Activated CD8-positive, alpha-beta memory T cell treated with anti-CD3 and anti-CD28 coated beads for 36 hours (primary cell): Measurements from ENCODE around the gene AGA. TPM values are rescaled to one million over a fixed set of nuclear protein-coding genes. Genes with fewer than 3 reads are reported as not detected.

ENCODE experiments used
- CTCF ChIA-PET: fragments of 350-600 bp; sonication (Branson Sonifier 250); formaldehyde crosslinking; loops from one replicate; lab custom pipeline; 2021; ENCODE audit warnings: antibody characterized with exemption; lab: Charles Lee
- POLR2A ChIA-PET: fragments of 350-600 bp; sonication (Branson Sonifier 250); formaldehyde crosslinking; loops from one replicate; lab custom pipeline; 2021; ENCODE audit warnings: antibody characterized with exemption; lab: Charles Lee
- total RNA-seq, 2 experiments: library from RNA; stranded (reverse); gene quantifications; one replicate each; pipeline ENCODE4 v1.2.3, GENCODE V29; 2021

Gene AGA
- total RNA-seq: 10 to 100 TPM; 17.1 to 17.9 TPM

DNA sequence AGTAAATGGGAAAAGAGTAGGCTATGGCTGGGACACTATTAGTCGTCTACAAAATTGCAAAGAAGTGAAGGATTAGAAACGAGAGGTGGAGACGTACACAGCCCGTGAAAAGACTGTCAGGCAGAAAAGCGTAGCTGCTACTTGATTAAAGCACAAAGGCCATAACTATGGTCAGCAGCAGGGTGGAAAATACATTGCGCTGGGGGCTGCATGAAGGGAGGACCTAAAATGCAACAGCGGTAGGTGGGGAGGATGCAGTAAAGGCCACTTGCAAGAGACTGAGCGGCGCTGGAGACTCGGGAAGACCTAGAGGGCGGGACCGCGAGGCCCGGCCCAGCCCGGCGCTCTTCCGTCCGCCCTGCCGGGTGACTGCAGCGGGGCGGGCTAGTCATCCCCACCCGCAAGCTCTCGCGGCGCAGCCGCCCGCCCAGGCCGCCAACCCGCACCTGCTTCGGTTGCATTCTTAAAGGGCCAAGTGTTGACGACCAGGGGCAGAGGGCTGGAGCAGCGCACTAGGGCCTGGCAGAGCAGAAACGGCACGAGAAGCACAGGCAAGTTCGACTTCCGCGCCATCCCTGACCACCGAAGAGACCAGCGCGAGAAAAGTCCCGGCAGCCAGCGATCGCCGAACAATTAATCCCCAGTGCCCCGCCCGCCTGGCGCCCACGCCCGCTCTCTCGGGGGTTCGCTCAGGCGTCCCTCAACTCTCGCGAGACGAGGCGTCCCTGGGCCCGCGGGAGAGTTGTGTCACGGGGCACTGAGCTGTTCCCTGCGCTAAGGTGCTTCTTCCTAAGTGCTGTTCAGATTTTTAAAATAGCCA lies at the start of gene AGA:
AGA (minus strand) TSS at position 635 of the 820 bp plus-strand sequence; CDS start at position 573, 62 bp downstream.
- ChIA-PET CTCF (interaction anchor here (1.1 to 1.5 kb wide), 2 partner anchors 38 to 192 kb away, joined by 3 to 4 read pairs; no protein-coding TSS in a partner anchor), POLR2A (interaction anchor here (0.8 to 2.2 kb wide), 2 partner anchors 21 to 133 kb away, joined by 4 to 16 read pairs; partner anchors contain the start of gene NEIL3)

DNA sequence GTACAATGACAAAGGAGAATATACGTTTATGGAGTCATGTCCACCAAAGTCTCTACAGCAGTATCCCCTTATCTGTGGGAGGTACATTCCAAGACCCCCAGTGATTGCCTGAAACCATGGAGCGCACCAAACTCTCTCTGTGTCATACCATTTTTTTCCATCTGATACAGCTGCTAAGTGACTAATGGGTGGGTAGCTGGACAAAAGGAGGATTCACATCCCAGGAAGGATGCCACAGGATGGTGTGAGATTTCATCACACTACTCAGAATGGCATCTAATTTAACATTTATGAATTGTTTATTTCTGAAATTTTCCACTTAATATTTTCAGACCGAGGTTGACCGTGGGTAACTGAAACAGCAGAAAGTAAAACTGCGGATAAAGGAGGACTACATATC lies 49.8 kb upstream of the AGA start:
- POLR2A ChIA-PET: no interaction called here
- CTCF ChIA-PET: no interaction called here

DNA sequence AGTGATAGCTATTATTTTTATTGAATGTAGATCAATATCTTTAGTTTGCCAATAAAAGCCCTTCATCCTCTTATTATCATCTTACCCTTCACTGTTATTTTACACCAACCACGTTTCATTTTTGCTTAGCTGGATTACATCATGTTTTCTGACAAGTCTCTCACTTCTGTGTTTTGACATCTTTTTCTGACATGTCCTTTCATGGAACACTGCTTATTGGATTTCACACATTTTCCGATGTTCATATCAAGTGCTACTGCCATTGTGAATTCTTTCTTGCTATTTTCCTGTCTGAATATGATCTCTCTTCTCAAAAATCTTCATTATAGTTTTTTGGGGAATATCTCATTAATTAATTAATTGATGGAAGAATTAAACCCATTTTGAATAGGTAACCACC lies 48.5 kb upstream of the AGA start:
- ChIA-PET POLR2A (no interaction called here), CTCF (no interaction called here)

DNA sequence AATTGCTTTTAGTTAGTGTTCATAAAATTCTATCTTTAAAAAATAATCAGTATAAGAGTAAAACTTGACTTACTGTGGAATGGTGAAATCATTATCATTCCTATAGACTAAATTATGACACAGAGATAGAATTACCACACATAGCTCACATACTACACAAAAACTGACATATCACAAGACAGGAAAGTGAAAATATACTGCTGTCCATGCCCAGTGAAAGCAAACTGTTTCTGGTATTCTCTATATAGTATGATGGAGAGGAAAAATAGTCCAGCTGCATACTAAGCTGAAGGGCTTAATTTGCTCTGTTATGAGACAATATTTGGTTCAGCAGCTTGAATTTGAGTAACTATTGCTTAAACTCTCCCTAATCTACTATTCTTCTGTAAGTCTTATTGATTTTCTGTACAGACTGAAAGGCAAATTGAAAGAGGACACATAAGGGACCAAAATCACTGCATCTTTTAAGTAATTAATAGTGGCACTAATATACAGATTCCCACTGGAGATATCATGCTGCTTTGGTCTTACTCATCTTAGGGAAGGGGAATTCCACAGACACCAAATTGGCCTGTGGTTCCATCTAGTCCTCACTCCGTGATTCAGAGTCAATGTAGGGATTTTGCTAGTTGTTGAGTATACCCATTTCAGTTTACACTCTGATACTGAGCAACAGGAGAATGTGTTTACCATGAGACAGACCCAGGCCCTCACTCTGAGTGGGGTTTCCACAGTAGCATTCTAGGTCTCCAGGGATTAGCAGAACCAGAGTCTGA lies 47.4 kb upstream of the AGA start:
- ChIA-PET CTCF (no interaction called here), POLR2A (no interaction called here)

DNA sequence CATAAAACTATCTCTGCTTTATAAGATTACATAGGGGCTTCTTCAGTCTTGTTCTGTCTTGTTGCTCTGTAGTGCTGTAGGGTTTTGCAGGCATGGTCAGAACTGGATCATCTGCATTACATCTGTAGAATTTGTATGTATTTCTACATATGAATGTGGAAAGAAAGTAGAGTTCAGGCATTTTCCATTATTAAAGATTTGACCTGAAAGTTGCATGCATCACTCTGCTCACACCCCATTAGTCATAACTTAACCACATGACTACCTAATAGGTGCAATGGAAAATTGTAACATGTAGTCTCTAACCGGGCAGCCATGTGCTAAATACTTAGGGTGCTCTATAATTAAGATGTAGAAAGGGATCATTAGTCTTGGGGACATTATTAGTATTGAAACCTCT lies 45.7 kb upstream of the AGA start:
- POLR2A ChIA-PET: no interaction called here
- CTCF ChIA-PET: no interaction called here

DNA sequence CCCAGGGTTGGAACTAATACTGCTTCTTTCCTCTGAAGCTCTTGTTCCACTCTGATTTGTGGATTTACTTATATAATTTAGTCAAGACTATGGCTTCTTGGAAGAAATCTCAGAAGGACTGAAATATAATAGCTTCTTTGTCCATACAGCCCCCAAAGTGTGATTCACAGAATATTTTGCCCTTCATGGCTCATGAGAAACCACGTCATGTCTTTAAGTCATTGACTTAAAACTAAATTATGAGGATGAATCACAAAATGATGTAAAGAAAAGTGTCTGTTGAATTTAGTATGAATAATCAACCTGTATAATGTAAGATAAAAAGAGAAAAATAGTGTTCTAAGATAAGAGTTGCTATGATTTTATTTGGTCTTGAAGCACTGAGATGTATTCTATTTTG lies 43.3 kb upstream of the AGA start:
- POLR2A ChIA-PET: no interaction called here
- CTCF ChIA-PET: no interaction called here

DNA sequence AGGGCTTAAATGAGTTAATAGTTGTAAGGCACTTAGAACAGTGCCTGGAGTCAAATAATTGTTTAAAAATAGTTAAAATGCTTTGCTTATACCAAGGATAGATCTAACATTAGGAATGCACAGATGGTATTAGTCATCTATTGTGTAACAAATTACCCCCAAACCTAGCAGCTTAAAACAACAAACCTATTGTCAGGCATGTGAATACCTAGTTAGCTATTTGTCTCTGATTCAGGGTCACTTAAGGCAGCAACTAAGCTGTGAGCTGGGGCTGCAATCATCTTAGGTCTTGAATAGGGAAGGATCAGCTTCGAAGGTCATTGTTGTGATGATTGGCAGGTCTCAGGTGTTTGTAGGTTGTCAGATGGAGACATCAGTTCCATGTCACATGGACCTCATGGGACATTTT lies 42.4 kb upstream of the AGA start:
- CTCF ChIA-PET: no interaction called here

DNA sequence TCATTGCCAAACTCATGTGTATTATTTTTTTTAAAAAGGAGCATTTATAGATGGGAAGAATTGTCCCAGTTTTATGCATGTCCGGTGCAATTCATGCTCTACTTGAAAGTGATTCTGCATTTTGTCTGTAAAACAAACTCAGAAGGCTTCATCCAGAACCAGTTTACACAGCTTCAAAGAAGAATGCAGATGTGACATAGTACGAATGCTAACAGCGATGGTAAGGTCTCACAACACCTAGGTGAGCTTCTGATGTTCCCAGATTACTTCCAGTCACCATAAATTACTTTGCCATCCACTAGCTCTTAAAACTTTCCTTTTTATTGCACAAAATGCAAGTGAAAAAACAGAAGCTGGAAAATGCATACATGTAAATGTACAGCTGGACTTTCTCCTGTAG lies 41.5 kb upstream of the AGA start:
- ChIA-PET POLR2A (no interaction called here), CTCF (interaction anchor here (0.6 kb wide), 1 partner anchor 145 kb away, joined by 3 read pairs; no protein-coding TSS in a partner anchor)

More for the DNA sequence above, 42.4 kb upstream of the AGA start:
- POLR2A ChIA-PET: no interaction called here

DNA sequence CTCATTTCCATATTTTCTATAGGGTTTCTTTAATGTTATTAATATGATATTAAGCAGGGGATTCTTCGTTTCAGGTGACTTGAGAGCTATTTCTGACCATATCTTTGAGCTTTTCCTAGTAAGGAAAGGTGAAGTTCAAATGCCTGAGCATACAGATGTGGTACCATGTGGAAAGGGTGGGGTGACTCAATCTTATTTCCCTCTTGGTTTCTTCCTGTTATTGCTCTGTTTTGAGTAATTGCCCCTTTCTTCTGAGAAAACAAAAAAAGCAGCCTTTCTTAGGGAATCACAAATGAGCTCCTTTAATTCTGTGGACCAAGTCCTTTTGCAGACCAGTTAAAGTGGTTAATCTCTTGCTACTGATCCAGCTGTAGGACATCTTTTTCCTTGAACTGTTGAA lies 41.0 kb upstream of the AGA start:
- POLR2A ChIA-PET: no interaction called here
- CTCF ChIA-PET: interaction anchor here (0.6 kb wide), 1 partner anchor 146 kb away, joined by 3 read pairs; no protein-coding TSS in a partner anchor

DNA sequence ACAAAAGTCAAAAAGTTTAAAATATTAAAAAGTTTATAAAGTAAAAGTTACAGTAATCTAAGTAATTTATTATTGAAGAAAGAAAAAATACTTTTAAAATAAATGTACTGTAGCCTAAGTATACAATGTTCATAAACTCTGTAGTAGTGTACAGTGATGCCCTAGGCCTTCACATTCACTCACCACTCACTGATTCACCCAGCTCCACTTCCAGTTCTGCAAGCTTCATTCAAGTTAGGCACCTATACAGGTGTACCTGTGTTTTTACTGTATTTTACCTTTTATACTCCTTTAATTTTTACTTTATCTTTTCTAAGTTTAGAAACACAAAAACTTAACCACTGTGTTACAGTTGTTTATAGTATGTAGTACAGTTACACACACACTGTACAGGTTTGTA lies 40.1 kb upstream of the AGA start:
- CTCF ChIA-PET: no interaction called here

DNA sequence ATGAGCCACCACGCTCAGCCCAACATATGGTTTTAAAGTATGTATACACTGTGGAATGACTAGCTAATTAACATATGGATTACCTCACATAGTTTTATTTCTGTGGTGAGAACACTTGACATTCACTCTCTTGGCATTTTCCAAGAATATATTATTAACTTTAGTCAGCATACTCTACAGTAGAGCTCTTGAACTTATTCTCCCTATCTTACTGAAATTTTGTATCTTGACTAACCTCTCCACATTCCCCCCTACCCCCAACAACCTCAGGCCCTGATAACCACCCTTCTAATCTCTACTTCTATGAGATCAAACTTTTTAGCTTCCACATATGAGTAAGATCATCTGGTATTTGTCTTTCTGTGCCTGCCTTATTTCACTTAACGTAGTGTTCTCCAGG lies 38.6 kb upstream of the AGA start:
- POLR2A ChIA-PET: no interaction called here
- CTCF ChIA-PET: no interaction called here

More for the DNA sequence above, 40.1 kb upstream of the AGA start:
- POLR2A ChIA-PET: no interaction called here

DNA sequence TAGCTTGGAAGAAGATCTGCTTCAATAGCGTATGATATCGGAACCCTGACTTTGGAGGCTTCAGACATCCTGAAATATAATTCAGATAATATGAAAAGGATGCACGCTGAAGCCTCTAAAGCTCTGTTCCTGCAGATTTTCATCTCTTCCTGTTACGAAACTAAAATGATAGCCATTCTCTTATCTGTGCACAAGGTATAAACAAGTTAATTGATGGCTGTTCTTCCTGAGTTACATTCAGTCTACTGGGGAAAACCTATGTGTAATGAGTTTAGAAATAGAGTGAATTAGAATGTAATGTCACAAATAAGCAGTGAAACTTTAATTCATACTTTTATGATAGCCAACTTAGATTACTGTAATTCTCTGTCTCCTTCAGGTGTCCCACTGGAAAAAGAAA lies 36.8 kb upstream of the AGA start:
- ChIA-PET CTCF (no interaction called here), POLR2A (no interaction called here)

DNA sequence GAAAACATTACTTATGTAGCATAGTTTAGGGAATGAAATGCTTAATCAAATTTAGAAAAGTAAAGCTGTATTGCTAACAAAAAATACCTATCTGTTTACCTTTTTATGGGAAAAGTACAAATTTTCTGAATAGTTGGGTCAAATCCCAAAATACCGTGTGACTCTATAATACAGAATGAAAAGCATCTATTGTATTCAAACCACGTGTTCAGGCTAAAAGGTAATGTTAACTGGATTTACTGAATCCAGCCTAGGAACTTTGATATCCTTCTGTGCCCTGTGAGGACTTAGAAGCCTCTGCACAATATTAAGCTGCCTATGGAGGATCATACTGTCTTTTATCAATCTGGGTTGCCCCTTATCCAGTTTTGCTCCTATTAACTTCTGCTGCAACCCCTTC lies 36.3 kb upstream of the AGA start:
- ChIA-PET CTCF (no interaction called here), POLR2A (no interaction called here)

DNA sequence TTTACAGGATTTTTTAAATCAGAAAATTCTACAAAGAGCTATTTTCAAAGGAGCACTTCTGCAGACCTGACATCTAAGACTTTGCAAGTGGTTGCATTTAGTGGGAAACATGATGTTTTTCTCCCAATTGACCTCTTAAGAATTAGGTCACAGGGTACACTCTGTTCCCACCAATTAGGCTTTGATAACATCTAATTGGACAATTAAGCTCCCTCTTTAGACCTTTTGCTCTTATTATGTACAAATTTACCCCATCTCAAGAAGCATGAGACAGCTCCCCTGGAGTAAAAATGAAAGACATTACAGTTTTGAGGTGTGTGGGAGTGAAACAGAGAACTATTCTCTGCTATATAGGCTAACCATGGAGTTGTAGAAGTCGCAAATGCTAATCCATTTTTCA lies 31.8 kb upstream of the AGA start:
- ChIA-PET CTCF (interaction anchor here (0.5 kb wide), 1 partner anchor 123 kb away, joined by 3 read pairs; no protein-coding TSS in a partner anchor), POLR2A (no interaction called here)

DNA sequence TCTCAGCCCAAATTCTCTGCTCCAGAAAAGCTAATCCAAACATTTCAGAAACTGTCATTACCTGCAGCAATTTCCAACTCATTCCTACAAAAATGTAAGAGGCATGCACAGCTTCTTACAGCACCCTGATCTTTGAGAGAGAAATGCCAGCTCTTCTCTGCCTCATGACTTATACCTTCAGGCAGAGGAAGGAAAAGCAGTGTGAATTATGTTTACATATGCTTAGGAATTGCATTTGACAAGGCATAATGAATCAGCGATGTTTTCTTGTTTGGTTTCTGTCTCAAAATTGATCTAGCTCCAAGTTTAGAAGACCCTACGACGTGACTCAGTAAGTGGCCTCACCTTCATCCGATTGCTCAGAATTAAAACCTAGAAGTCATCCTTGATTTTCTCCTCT lies 21.8 kb upstream of the AGA start:
- ChIA-PET POLR2A (no interaction called here), CTCF (interaction anchor here (1.0 kb wide), 1 partner anchor 10 kb away, joined by 3 read pairs; no protein-coding TSS in a partner anchor)

DNA sequence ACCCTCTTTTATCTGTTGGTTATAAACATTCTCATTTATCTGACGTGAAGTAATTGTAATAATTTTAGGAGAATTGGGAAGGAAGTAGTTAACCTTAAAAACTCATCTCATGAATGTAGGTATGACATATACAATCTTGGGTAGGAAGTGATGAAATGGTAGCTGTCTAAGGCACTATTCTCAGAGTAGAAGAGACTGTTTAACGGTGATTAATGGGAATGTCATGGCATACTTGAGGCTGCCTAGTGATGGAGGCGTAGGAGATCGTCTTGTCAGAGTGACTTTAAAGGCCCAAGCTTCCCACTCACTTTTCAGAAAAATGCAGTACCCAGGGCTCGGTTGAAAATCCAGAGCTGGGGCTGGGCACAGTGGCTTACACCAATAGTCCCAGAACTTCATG lies 19.4 kb upstream of the AGA start:
- POLR2A ChIA-PET: no interaction called here
- CTCF ChIA-PET: no interaction called here

DNA sequence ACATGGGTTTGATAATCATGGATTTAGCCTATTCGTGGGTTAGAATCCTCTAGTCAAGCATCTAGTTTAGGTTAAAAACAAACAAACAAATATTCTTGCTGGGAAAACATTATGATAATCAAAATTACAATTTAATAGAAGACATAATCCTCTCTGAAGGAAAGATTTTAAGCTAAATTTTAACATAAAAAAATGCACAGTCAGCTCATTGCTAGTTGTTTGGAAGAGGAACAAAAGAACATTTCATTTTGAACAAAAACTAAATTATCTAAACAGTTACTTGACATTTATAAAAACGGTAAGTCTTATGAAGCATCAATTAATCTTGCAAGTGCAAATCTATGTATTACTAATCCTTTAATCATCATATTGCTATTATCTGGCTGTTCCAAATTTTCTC lies 18.2 kb upstream of the AGA start:
- CTCF ChIA-PET: no interaction called here
- POLR2A ChIA-PET: no interaction called here

DNA sequence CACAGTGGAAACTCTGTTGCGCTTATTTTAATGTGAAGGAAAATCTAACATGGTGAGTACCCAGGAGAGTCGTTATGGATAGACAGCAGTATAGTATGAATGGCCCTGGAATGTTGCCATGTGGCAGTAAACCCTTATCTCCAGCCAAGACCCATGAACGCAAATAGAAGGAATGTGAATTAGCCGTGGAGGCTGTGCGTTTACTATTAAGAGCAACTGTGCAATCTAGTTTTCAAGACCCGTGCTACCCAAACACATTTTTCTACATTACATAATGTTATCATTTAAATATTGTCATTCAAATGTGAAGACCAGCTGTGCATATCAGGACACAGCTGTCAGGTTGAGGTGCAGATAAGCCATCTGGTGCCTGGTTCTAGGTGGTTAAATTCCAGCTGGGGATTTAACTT lies 13.3 kb upstream of the AGA start:
- ChIA-PET CTCF (no interaction called here), POLR2A (no interaction called here)

DNA sequence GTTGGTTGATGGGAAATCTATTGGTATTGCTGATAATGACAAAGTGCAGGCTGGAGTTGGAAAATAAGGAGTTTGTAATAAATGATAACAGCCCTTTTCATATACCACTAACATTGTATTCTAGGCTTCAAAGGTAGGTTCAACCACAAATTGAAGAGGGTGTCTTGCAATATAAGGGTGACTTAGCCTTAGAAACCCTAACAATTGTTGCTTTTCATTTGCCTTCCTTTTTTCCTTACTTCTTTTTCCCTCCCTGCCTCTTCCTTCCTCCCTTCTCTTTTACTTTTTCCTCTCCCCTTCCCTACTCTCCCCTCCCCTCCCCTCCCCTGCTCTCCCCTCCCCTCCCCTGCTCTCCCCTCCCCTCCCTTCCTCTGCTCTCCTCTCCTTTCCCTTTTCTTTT lies 10.9 kb upstream of the AGA start:
- ChIA-PET POLR2A (no interaction called here), CTCF (no interaction called here)

DNA sequence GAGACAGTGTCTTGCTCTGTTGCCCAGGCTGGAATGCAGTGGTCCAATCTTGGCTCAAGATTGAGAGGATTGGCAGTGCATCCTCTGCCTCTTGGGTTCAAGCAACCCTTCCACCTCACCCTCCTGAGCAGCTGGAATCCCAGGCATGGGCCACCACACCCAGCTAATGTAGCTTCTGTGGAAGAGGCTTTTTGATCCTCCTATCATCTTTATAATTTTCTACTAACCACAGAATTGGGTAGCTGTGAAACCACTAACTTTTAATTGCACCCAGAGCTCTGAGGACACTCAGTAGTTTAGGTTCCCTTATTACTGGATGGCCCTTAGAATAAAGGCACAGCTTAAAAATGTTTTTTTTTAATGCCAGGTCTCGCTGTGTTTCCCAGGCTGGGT lies 8.9 kb upstream of the AGA start:
- POLR2A ChIA-PET: no interaction called here
- CTCF ChIA-PET: no interaction called here
